Measurements from ENCODE around the gene ZBTB7A.

Gene ZBTB7A

GRCh38 chr19:4034048-4035017 is 32.4 kb downstream of the ZBTB7A start:
- no peak for DNase-seq

GRCh38 chr19:4033028-4033956 is 33.4 kb downstream of the ZBTB7A start:
- no peak for DNase-seq

DNA sequence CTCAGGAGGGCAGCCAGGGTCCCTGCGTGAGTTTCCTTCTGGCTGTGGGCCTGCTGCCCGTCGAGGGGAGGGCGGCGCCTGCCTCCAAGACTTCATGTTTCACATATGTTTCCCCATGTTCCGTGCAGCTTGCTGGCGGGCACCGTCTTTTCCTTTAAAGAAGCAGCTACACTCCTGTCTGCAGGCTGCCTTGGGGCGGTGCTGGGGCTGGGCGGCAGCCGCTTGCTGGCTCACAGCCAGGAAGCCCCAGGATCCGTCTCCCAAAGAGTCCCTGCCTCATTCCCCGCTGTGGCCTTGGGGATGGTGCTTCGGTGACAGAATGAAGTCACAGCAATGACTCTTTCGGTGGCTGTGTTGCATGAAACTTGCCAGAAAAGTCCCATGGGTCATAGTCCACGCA is 34.3 kb downstream of the ZBTB7A start:
- no peak for DNase-seq

- DNase-seq = no peak
Measured at GRCh38 chr19:4031420-4031819, 35.3 kb downstream of the ZBTB7A start.

GRCh38 chr19:4030981-4031380 is 35.7 kb downstream of the ZBTB7A start:
- no peak for DNase-seq

DNA sequence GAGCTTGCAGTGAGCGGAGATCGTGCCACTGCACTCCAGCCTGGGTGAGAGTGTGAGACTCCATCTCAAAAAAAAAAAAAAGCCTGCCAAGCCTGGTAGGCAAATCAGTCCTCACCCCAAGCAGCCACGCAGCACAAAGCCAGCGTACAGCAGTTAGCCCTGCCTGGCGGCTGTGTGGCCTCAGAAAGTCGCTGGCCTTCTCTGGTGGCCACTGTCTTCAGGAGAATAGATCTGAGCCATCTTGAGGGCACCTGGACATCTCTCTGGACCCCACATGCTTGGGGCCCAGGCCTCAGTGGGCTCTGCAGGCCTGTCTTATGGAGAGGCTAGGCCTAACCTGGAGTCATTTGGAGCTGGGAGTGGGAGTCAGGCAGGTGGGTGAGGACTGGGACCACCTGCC is 36.1 kb downstream of the ZBTB7A start:
- no peak for DNase-seq

- no peak for DNase-seq
Measured at GRCh38 chr19:4029247-4029614, 37.5 kb downstream of the ZBTB7A start.

DNA sequence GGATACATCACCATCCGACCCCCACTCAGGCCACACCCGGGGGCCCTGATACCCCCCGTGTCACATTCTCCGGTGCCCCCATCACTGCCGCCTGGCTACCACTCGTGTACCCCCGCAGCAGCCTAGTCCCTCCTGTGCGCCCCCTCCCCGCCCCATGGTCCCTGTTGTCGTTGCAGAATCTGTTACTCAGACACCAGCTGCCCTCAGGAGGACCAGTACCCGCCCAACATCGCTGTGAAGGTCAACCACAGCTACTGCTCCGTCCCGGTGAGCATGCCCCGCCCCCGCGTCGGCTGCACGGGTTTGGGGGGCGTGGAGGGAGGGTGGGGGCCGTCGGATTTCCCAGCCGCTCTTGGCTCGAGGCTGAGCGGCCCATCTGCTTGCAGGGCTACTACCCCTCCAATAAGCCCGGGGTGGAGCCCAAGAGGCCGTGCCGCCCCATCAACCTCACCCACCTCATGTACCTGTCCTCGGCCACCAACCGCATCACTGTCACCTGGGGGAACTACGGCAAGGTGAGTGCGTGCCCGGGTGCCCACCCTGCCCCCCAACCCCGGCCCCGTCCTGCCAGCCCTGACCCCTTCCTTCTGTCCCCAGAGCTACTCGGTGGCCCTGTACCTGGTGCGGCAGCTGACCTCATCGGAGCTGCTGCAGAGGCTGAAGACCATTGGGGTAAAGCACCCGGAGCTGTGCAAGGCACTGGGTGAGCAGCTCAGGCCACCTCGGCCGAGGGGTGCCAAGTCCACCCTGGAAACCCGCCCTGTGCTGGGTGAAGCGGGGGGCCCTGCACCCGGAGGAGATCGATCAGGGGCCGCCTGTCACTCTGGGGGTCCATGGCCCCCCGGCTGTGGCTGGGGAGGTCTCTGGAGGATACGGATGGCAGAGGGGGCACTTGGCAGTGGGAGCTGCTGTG is 38.1 kb downstream of the ZBTB7A start:
- DNase-seq = no peak

DNA sequence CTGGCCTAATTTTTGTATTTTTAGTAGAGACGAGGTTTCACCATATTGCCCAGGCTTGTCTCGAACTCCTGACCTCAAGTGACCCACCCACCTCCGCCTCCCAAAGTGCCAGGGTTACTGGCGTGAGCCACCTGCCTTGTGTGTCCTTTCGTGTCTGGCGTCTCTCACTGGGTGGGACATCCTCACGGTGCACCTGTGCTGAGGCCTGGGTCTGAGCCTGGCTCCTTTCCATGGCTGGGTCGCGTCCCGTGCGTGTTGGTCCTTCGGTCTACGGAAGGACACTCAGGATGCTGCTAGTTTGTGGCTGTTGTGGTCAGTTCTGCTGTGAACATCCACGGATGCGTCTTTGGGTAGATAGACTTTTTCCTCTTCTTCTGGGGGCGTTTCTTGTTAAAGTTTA is 39.6 kb downstream of the ZBTB7A start:
- no peak for DNase-seq

- DNase-seq = no peak
Measured at GRCh38 chr19:4025317-4025716, 41.4 kb downstream of the ZBTB7A start.

- no peak for DNase-seq
Measured at GRCh38 chr19:4023600-4024398, 42.9 kb downstream of the ZBTB7A start.

DNA sequence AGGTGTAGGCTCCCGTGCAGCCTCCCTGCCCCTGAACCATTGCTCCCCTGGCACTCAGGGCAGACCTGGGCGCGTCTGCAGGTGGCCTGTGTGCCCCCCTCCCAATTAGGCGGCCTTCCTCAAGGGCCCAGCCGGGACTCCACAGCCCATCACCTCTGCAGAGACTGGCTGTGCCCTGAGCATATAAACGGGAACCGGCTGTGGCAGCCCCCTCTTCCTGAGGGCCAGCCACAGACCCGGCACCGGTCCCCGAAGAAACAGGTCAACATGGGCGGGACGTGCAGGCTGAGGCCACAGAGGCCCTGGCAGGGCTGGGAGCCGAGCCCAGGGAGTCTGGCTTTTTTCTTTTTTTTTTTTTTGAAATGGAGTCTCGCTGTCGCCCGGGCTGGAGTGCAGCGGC is 47.1 kb downstream of the ZBTB7A start:
- DNase-seq = no peak

- no peak for DNase-seq
Measured at GRCh38 chr19:4018775-4019504, 47.8 kb downstream of the ZBTB7A start.

DNA sequence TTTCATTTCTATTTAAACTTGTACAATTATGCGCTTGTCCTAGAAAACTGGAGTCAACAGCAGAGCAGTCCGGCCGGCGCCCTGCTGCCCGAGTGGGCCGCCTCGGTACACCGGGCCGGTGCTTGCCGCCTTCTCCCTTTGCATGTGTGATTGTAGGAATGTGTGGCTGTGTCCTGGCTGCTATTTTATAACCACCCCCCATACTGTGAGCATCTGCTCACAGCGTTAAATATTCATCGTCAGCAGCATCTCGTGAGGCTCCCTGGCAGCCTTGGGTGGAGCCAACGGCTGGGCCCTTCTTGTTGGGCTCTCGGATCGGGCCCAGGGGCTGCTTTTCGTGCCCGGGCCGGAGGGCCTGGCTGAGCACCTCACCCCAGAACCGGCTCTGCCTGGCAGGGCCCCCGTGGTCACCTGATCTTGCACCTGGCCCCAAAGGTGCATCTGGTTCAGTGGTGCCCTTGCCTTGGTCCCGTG is 48.5 kb downstream of the ZBTB7A start:
- DNase-seq = no peak

GRCh38 chr19:4016903-4017638 is 49.6 kb downstream of the ZBTB7A start:
- no peak for DNase-seq

DNA sequence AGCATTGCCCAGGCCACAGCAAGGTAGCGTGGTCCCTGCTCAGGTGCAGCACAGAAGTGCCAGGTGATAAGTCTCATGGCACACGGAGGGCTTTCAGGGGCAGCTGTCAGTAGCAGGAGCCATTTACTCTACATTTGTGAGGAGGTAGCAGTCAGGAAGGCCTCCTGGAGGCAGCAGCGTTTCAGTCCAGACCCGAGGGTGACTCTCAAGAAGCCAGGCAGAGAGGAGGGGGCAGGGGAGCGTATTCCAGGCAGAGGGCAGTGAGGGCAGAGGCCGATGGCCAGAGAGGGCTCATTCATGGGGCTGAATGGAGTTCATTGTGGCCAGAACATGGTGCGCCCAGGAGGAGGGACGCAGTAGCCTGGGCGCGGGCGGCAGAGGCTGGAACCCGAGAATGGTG is 50.2 kb downstream of the ZBTB7A start:
- DNase-seq = no peak

DNA sequence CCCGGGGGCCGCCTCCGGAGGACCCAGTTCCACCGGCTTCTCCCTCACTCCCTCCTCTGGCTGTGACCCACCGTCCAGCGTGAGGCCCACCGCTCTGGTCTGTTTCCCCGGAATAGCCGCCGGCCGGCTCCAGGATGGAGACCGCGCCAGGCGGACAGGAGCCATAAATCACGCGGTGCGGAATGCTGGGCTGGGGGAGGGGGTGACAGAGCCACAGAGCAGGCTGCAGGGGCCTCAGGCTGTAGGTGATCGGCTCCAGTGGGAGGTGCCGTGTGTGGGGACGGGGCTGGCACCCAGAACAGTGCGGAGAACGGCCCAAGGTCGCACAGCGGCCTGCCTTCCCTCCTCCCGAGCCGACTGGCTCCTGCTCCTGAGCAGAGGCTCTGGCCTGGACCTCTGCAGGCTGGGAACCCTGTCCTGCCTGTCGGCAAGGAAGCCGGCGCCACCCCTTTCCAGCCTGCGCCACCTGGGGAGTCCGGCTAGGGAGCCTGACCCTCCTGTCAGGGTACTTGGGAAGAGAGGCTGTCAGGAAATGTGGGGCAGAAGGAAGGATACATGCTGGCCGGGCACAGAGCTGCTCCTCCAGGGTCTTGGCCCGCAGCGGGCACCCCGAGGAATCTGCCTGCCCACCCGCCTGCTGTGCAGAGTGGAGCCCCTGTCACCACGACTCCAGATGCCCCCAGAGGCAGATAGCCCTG is 50.8 kb downstream of the ZBTB7A start:
- no peak for DNase-seq

DNA sequence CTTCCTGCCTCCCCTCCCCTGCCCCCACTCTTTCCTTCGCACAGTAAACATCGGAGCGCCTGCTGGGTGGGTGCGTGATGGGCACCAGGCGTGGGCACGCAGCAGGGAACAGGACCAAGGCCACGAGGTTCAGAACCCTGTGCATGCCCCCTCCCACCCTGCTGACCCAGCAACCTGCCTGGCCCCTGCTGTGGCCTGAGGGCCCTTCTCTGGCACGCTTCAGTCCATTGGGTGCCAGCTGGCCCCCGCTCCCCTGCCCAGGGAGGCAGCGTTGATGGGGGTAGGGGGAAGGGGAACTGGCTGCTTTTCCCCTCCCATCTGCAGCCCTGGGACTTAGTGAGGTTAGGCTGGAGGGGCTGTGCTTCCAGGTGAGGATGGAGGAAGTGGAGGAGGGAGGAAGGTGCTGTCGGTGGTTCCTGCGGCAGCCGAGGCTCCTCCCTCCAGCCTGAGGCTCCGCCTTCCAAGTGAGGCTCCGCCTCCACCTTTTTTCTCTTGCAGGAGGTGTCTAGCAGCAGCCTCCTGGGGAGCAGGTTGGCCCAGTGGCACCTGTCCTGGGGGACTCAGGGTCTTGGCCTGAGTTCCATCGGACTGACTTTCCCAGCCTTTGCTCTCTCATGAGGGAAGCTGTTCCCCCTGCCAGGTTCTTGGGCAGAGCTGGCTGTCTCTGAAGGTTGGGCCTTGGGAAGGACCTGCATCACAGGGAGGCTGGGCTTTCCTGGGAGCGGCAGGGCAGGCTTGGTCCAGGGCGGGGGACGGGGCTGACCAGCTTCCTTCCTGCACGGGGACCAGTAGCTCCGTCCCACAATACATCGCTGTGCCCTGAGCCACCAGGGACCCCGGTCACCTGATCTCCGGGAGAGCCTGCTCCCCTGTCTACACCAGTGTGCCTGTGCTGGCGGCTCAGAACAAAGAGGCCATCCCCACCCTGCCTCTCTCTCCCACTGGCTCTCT is 51.9 kb downstream of the ZBTB7A start:
- DNase-seq = no peak

Data from NCI-H1930 (cell line).